ENCODE data around the gene ZNF792. TPM values are rescaled to one million over a fixed set of nuclear protein-coding genes. Genes with fewer than 3 reads are reported as not detected.

ZNF792 gene
- total and polyA plus RNA-seq, 2 of the 8 experiments (the other 6 are each of a cell fraction or from before 2014, with no cell fraction given), result 2.5 to 7.2 TPM

DNA sequence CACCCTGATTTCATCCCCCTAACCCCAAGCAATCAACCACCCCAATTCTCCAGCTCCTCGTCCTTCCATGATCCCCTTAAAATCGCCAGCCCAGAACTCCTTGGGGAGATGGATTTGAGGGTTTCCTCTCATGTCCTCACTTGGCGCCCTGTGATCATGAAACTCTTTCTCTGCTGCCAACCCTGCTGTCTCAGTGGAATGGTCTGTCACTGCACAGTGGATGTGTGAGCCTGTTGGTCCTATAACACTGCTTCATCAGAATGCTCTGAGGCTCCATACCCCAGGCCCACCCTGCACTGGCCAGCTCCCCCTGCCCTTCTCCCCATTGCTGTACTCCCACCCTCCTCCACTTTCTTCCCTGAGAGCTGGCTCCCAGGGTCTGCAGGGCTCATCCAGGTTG is 12.6 kb upstream of the ZNF792 start (continued):
- TF ChIP-seq, protein P1, sequence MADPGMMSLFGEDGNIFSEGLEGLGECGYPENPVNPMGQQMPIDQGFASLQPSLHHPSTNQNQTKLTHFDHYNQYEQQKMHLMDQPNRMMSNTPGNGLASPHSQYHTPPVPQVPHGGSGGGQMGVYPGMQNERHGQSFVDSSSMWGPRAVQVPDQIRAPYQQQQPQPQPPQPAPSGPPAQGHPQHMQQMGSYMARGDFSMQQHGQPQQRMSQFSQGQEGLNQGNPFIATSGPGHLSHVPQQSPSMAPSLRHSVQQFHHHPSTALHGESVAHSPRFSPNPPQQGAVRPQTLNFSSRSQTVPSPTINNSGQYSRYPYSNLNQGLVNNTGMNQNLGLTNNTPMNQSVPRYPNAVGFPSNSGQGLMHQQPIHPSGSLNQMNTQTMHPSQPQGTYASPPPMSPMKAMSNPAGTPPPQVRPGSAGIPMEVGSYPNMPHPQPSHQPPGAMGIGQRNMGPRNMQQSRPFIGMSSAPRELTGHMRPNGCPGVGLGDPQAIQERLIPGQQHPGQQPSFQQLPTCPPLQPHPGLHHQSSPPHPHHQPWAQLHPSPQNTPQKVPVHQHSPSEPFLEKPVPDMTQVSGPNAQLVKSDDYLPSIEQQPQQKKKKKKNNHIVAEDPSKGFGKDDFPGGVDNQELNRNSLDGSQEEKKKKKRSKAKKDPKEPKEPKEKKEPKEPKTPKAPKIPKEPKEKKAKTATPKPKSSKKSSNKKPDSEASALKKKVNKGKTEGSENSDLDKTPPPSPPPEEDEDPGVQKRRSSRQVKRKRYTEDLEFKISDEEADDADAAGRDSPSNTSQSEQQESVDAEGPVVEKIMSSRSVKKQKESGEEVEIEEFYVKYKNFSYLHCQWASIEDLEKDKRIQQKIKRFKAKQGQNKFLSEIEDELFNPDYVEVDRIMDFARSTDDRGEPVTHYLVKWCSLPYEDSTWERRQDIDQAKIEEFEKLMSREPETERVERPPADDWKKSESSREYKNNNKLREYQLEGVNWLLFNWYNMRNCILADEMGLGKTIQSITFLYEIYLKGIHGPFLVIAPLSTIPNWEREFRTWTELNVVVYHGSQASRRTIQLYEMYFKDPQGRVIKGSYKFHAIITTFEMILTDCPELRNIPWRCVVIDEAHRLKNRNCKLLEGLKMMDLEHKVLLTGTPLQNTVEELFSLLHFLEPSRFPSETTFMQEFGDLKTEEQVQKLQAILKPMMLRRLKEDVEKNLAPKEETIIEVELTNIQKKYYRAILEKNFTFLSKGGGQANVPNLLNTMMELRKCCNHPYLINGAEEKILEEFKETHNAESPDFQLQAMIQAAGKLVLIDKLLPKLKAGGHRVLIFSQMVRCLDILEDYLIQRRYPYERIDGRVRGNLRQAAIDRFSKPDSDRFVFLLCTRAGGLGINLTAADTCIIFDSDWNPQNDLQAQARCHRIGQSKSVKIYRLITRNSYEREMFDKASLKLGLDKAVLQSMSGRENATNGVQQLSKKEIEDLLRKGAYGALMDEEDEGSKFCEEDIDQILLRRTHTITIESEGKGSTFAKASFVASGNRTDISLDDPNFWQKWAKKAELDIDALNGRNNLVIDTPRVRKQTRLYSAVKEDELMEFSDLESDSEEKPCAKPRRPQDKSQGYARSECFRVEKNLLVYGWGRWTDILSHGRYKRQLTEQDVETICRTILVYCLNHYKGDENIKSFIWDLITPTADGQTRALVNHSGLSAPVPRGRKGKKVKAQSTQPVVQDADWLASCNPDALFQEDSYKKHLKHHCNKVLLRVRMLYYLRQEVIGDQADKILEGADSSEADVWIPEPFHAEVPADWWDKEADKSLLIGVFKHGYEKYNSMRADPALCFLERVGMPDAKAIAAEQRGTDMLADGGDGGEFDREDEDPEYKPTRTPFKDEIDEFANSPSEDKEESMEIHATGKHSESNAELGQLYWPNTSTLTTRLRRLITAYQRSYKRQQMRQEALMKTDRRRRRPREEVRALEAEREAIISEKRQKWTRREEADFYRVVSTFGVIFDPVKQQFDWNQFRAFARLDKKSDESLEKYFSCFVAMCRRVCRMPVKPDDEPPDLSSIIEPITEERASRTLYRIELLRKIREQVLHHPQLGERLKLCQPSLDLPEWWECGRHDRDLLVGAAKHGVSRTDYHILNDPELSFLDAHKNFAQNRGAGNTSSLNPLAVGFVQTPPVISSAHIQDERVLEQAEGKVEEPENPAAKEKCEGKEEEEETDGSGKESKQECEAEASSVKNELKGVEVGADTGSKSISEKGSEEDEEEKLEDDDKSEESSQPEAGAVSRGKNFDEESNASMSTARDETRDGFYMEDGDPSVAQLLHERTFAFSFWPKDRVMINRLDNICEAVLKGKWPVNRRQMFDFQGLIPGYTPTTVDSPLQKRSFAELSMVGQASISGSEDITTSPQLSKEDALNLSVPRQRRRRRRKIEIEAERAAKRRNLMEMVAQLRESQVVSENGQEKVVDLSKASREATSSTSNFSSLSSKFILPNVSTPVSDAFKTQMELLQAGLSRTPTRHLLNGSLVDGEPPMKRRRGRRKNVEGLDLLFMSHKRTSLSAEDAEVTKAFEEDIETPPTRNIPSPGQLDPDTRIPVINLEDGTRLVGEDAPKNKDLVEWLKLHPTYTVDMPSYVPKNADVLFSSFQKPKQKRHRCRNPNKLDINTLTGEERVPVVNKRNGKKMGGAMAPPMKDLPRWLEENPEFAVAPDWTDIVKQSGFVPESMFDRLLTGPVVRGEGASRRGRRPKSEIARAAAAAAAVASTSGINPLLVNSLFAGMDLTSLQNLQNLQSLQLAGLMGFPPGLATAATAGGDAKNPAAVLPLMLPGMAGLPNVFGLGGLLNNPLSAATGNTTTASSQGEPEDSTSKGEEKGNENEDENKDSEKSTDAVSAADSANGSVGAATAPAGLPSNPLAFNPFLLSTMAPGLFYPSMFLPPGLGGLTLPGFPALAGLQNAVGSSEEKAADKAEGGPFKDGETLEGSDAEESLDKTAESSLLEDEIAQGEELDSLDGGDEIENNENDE (IDR thresholded peaks at IDR 0.05; ENCODE audit: insufficient replicate concordance, low read length), result no peak
- no peak for TF ChIP-seq TEAD4 (IDR thresholded peaks at IDR 0.05; ENCODE audit: low read depth, low read length)
- TF ChIP-seq RAD21 (IDR thresholded peaks at IDR 0.05 in 1 of 2, conservative IDR thresholded peaks at IDR 0.05 in 1 of 2; ENCODE audit: low read depth in 2 of 2, low read length in 2 of 2), result no peak

Data from H1 (cell line).